ENCODE results near the gene RGL3. TPM values are rescaled to one million over a fixed set of nuclear protein-coding genes. Genes with fewer than 3 reads are reported as not detected.
"Not testable (repeated sequence)": the region's sequence is repeated elsewhere in the genome, so short reads cannot be mapped to it uniquely, and the experiment has no call there.

Gene RGL3
- total RNA-seq, 3 donors from 2014 or later = 3.7 to 18.4 (median 9.8) TPM

GRCh38 chr19:11356074-11356397 lies 63.1 kb downstream of the RGL3 start:
- peak overlapping the region; percentile 76 to 89 for H3K27ac ChIP-seq
- intact Hi-C loops (cut with DNase I; ENCODE audit: low total_unique reads) = no loop called here
- DNase-seq (ENCODE audit: low spot score in 2 of 2) = no peak
- H3K4me1 ChIP-seq = peaks cover 0 to 7% of the 10 kb centered on the region in 2 donors
- H3K9me3 ChIP-seq = no peaks in the 10 kb centered on the region
- H3K27me3 ChIP-seq = no peaks in the 10 kb centered on the region
- peak overlapping the region; percentile 76 to 78 (median 77) for H3K4me3 ChIP-seq
- TF ChIP-seq POLR2A (IDR thresholded peaks at IDR 0.05) (no peak), POLR2AphosphoS5 (IDR thresholded peaks at IDR 0.05) (no peak)
- TF ChIP-seq, protein P1, sequence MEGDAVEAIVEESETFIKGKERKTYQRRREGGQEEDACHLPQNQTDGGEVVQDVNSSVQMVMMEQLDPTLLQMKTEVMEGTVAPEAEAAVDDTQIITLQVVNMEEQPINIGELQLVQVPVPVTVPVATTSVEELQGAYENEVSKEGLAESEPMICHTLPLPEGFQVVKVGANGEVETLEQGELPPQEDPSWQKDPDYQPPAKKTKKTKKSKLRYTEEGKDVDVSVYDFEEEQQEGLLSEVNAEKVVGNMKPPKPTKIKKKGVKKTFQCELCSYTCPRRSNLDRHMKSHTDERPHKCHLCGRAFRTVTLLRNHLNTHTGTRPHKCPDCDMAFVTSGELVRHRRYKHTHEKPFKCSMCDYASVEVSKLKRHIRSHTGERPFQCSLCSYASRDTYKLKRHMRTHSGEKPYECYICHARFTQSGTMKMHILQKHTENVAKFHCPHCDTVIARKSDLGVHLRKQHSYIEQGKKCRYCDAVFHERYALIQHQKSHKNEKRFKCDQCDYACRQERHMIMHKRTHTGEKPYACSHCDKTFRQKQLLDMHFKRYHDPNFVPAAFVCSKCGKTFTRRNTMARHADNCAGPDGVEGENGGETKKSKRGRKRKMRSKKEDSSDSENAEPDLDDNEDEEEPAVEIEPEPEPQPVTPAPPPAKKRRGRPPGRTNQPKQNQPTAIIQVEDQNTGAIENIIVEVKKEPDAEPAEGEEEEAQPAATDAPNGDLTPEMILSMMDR (IDR thresholded peaks at IDR 0.05) = no peak
- no peaks in the 10 kb centered on the region for H3K36me3 ChIP-seq

- Histone ChIP-seq H3K36me3 (no peaks in the 10 kb centered on the region), H3K9me3 (no peaks in the 10 kb centered on the region), H3K27me3 (no peaks in the 10 kb centered on the region), H3K4me3 (peak within 1 kb of the TSS; percentile 76 to 78 (median 77)), H3K4me1 (peaks cover 0 to 7% of the 10 kb centered on the region in 2 donors), H3K27ac (peak within 1 kb of the TSS; percentile 76 to 89)
- TF ChIP-seq, protein P1 (IDR thresholded peaks at IDR 0.05) = no peak
- peak in 2 of 3 donors; percentile 53 to 74 for TF ChIP-seq POLR2AphosphoS5 (IDR thresholded peaks at IDR 0.05)
- DNase-seq (ENCODE audit: low spot score in 2 of 2) = peak; percentile 88 to 93
- intact Hi-C loops (cut with DNase I; ENCODE audit: low total_unique reads) = no loop called here
Measured at GRCh38 chr19:11355160-11356073, 63.7 kb downstream of the RGL3 start, which contains the start of gene PLPPR2. PLPPR2 (plus strand) TSS chr19:11355432; CDS start chr19:11357674, 2,242 bp downstream.

DNA sequence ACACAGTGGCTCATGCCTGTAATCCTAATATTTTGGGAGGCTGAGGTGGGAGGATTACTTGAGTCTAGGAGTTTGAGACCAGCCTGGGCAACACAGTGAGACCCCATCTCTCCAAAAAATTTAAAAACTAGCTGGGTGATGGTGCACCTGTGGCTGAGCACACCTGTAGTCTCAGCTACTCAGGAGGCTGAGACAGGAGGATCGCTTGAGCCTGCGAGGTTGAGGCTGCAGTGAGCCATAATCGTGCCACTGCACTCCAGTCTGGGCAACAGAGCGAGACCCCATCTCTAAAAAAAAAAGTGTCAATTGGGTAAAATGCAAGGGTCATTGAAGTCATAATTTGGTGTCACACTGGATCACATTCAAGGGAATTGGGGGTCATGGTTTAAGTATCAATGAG lies 65.0 kb downstream of the RGL3 start:
- H3K4me3 ChIP-seq; DNase-seq (ENCODE audit: low spot score in 2 of 2); H3K27me3 ChIP-seq; H3K36me3 ChIP-seq; H3K27ac ChIP-seq; H3K4me1 ChIP-seq; H3K9me3 ChIP-seq; intact Hi-C loops (cut with DNase I; ENCODE audit: low total_unique reads): not testable (repeated sequence)

DNA sequence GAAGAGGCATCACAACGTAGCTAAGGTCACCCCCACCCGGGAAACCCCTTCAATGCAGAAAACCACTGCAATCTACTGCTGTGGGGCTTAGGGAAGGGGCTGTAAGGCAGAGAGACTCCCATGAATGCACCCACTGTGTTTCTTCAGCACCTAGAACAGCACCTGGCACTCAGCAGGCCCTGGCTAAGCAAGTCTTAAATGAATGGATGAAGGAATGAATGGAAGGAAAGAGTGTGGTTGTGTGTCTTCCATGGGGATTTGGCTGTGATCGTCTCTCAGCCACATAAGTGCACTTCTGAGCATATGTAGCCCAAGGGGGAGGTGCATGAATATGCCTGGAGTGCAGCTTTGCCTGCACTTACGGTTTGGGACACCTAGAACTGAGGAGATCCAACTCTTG lies 69.9 kb downstream of the RGL3 start:
- intact Hi-C loops (cut with DNase I; ENCODE audit: low total_unique reads) = no loop called here
- DNase-seq (ENCODE audit: low spot score in 2 of 2) = no peak
- TF ChIP-seq POLR2A (IDR thresholded peaks at IDR 0.05) = no peak
- TF ChIP-seq, protein P1 (IDR thresholded peaks at IDR 0.05) = no peak
- TF ChIP-seq POLR2AphosphoS5 (IDR thresholded peaks at IDR 0.05) = no peak
- Histone ChIP-seq H3K4me3 (no peak overlapping the region), H3K27me3 (no peaks in the 10 kb centered on the region), H3K9me3 (no peaks in the 10 kb centered on the region), H3K4me1 (peaks cover 0 to 12% of the 10 kb centered on the region in 2 donors), H3K27ac (no peak overlapping the region), H3K36me3 (no peaks in the 10 kb centered on the region)

- Histone ChIP-seq H3K4me1 (peaks cover 0 to 13% of the 10 kb centered on the region in 2 donors), H3K9me3 (no peaks in the 10 kb centered on the region), H3K27ac (peak overlapping the region in 1 of 2 donors; percentile 94), H3K4me3 (no peak overlapping the region), H3K36me3 (no peaks in the 10 kb centered on the region), H3K27me3 (no peaks in the 10 kb centered on the region)
- TF ChIP-seq POLR2A (IDR thresholded peaks at IDR 0.05) (no peak), POLR2AphosphoS5 (IDR thresholded peaks at IDR 0.05) (no peak)
- TF ChIP-seq, protein P1 (IDR thresholded peaks at IDR 0.05) = no peak
- intact Hi-C loops (cut with DNase I; ENCODE audit: low total_unique reads) = no loop called here
- DNase-seq (ENCODE audit: low spot score in 2 of 2) = no peak
Measured at GRCh38 chr19:11347546-11348039, 71.5 kb downstream of the RGL3 start.

Measured in breast epithelium (tissue), 4 donors.